ENCODE data around the gene FMN2. TPM values are rescaled to one million over a fixed set of nuclear protein-coding genes. Genes with fewer than 3 reads are reported as not detected.

The FMN2 gene
- total RNA-seq, 1 donor from 2014 or later = 61.1 TPM

DNA sequence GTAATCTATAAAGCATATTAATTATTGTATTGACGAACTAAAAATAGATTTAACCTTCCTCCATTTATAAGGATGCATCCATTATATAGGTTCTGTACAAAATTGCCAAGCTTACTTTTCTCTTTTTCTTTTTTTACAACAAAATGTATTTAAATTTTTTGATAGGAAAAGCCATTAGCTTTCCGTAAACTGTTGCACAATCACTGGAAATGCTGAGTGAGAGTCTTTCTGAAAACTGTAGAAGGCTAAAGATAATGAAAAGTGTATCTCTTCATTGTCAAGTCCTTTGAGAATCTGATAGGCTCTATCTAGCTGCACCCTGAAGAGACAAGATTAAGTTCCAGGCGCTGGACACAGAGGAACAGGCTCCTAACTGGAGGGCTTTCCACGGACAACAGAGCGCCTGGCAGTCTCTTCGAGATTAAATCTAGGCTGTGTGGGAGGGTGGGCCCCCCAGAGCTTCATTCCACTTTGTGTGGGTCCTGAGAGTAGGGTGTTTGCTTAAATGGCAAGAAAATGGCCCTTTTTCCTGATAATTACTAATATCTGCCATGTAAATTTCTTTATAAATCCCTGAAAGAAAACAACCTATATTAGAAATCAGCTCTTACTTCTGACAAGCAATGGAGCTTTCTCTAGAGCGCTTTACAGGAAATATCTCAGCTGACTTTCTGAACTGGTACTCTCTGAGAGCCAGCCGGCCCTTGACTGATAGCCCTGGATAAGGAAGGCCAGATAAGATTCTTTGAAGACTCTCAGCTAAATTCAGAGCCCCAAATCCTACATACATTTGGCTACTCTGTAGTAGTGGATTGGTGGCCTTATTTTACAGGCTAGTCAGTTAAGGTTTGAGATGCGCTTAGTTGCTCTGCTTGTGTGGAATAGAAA is 108.3 kb downstream of the FMN2 start:
- DNase-seq = no peak

DNA sequence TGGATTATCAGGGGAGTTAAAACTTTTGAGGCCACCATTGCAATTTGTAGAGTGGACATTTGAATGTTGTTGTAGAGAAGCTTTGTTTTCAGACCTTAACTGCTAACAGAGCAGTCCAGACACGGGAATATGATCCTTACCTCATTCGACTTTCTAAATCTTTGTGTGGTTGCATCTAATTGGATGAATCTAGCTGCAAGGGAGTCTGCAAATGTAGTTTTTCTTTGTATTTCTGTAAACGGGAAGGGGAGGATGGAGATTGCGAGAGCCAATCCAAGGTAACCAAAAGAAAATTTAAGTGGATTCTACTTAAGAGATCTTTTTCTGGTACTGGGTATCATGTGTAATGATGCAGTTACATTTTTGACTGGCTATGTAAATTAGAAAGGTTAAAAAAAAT is 110.2 kb downstream of the FMN2 start:
- no peak for DNase-seq

DNA sequence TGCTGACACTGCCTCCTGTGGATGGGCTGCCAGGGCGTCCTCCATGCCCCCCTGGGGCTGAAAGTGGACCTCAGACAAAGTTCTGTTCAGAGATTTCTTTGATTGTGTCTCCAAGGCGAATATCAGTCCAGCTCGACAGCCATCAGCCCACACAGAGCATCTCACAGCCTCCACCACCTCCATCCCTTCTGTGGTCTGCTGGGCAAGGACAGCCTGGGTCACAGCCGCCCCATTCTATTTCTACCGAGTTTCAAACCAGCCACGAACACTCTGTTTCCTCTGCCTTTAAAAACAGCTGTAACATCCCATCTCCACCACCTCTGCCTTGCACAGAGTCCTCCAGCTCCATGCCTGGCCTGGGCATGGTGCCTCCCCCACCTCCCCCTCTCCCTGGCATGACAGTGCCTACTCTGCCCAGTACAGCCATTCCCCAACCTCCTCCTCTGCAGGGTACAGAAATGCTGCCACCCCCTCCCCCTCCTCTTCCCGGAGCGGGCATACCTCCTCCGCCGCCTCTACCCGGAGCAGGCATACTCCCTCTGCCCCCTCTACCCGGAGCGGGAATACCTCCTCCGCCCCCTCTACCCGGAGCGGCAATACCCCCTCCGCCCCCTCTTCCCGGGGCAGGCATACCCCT is 115.5 kb downstream of the FMN2 start:
- no peak for DNase-seq

DNA sequence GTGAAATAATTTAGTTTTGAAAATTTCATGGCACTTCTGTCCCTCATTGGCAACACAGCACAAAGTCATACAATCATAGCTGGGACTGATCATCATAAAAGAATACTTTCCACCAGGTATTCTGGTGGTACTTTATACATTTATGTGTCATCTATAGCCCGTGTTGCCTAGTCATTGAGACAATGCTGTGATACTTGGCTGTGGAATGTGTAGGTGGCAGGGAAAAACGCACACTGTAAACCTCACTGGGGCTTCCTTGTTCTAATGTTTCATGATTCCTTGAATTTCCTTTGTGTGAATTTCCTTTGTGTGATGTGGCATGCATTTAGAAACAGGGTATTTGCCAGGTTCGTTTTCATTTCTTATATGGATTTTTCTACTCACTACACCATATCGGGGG is 118.3 kb downstream of the FMN2 start:
- DNase-seq = no peak

DNA sequence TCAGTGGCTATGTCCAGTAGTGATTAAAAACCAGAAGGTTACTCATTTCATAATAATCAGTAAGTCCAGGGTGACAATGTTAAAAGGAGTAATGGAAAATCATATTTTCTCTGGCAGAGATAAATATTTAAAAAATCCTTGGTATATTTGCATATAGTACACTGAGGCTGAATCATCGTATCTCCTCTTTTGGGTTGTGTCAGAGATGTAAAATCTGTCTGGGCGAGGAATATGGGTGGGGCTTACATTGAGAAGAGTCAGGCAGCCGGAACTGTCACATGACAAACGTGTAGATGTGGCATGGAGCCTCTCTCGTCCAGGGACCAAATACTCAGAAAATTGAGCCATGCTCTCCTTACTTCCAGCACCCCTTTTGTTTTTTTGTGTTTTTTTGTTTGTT is 120.9 kb downstream of the FMN2 start:
- no peak for DNase-seq

DNA sequence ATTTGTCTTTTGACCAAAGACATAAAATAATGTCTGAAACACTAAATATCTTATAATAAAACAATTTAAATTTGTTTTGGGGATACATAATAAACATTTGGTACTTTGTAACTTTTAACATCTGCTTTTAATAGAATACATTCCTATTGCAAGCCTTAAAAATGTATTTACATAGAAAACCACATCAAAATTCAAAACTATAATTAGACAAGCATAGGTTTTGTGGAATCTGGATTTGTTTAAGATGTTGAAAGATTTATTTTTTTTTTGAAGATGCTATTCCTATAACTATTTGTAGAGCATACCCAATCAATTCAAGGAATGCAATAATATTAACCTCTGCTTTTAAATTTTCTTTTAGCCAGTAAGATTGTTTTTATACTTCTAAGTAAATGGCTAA is 125.7 kb downstream of the FMN2 start:
- no peak for DNase-seq

DNA sequence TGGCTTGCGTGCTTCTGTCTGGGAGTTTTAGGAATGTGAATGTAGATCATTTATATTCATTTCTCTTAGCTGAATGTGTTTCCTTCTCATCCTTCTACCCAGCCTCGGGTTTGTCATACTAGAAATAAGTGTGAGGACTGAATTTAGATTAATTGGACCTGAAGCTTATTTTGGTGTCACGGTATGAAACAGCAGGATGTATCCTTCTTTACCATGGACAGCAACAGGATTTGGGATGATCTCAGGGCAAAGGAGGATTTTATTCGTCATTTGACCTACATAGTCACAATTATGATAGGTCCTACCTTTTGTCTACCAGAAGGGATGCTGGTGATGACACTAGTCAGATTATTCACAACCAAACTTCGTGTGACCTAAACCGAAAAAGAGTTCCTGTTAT is 127.4 kb downstream of the FMN2 start:
- no peak for DNase-seq

DNA sequence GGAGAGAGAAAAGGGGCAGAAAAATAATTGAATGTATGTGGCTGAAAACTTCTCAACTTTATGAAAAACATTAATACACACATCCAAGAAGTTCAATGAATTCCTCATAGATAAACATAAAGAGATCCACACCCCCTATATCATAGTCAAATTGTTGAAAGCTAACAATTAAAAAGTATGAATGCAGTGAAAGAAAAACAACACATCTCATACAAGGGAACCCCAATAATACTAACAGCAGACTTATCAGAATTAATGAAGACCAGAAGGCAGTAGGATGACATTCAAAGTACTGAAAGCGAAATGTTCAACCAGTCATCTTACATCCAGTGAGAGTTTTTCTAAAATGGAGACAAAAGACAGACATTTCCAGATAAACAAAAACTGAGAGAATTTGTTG is 134.4 kb downstream of the FMN2 start:
- DNase-seq = no peak

DNA sequence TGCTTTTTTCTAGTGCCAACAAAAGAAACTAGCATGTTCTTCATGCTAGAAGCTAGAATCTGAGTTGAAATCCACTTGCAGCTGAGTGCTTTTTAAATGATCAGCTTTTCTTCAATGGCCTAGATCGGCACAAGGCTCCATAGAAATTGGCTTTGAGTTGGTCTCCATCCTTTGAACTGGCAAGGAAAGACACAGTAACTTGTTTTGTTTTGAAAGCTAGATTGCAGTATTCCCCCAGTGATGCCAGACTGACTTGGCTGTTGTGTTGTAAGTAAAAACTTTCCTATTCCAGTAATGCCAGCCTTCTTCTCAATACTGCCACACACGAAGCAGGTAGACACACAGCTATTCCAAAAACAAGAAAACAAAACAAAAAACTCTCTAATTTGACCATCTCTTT is 139.1 kb downstream of the FMN2 start:
- DNase-seq = no peak

DNA sequence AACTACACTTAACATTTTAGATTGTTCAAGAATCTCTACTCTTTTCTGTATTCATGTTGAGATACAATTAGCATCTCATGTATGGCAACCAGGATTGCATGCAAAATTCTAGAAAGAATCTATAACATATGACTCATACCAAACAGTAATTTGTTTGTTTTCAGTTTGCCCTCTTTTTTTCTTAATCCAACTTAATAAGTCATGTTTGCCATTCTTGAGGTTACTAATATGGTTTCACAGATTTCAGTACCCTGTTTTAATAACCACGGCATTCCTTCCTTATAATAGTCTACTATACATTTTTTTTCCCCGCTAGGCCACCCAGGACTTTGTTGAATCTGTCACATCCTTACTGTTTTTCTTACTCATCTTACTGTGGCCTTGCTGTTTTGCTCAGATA is 140.8 kb downstream of the FMN2 start:
- DNase-seq = no peak

DNA sequence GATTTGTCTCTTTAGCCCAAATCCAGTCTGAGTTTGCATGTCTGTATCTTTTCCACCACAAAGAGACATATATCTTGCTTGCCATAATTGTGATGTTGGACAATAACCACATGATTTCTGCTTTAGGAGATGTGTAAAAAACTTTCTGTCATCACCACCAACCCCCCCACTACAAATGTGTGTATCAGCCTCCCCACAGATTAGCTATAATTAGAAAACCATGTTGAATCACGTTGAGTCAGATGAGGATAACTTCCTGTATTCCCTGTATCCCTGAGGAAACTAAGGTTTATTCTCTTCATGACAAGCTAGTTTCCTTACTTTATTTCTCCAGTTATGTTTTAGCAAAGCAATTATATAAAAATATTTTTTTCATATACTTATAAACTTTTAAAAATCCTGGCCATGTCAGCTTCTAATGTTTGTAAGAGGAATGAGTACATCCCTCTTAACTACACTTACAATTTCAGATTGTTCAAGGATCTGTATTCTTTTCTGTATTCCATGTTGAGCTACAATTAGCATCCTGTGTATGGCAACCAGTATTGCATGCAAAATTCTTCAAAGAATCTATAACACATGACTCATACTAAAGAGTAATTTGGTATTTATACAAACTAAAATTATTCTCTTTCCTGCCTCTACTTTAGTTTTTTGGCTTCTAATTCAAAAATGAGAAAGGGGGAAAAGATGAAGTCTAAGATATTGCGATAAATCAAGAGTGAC is 143.0 kb downstream of the FMN2 start:
- no peak for DNase-seq

DNA sequence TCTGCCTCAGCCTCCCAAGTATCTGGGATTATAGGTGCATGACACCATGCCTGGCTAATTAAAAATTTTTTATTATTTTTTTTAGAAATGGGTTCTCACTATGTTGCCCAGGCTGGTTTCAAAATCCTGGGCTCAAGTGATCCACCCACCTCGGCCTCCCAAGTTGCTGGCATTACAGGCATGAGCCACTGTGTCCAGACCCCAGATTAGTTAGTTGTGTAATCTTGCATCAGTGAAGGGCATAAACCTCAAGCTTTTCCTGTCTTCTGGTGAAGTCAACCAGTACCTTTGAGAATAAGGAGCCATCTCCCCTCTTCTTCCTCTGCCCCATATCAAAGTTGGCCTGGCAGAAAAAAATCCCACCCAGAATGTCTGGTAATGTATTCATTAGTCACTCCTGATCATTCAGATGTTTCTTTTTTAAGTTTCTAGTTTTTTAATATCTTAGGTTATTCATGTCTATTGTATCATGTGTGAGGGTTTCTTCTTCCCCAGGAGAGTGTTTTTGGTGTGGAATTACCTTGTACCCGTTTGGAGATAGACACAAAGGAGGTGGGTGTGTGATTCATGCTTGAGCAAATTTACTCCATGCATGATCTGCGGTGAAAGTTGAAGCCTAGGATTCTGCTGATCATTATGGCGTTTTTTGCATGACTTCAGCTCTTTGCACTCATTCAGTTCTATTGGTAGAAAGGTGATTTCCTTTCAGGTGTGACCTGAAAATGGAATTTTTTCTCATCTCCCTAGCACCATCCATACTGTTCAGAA is 144.0 kb downstream of the FMN2 start:
- DNase-seq = no peak

DNA sequence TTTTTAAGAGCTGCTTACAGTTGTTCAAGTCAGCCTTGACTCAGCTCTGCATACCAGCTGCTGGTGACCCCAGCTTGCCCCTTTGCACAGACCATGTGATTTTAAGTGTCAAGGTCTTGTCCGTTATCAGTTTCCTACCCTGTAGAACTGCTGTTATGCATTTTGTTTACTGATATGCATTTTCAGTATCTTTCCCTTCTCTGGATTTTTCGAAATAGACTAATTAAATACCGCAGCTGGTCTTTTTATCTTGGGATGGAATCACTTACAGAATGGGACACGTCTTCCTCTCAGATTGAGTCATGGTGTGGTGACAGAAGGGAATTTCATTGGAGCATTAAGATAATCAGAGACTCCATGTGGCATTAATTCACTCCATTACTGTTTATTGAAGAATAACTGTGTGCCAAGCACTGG is 145.6 kb downstream of the FMN2 start:
- no peak for DNase-seq

DNA sequence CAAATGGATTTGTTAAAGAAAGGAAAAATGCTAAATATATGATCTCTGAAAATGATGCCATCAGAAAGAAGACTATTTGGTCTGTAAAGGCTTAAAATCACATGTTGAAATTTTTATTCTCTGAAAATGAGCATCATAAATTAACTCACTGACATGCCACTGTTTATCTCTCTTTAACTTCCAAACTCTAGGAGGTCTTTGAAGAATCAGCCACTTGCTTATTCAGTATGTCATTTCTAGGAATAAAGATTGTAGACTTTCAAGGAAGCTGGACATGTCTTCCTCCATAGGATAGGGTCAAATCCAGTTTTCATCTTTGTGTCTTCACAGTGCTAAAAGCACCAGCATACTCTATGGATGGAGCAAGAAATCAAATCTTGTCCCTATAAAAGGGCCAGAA is 147.6 kb downstream of the FMN2 start:
- DNase-seq = no peak

DNA sequence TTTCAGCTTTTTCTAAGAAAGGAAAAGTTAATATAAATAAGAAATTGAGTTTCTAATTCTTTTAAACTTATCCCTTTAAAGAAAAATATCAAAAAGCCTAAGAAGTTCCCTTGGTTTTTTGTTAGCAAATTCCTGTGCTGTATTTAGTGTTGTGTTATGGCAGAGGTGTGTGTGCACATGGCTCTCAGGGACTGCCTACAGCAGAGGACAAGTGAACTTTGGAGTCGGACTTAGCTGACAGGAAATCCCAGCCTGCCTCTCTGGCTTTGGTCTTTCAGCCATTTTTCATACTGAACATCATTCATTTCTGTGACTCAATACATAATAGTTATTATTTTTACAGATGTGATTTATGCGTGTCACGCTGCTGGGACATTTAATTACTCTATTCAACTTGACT is 149.6 kb downstream of the FMN2 start:
- no peak for DNase-seq

DNA sequence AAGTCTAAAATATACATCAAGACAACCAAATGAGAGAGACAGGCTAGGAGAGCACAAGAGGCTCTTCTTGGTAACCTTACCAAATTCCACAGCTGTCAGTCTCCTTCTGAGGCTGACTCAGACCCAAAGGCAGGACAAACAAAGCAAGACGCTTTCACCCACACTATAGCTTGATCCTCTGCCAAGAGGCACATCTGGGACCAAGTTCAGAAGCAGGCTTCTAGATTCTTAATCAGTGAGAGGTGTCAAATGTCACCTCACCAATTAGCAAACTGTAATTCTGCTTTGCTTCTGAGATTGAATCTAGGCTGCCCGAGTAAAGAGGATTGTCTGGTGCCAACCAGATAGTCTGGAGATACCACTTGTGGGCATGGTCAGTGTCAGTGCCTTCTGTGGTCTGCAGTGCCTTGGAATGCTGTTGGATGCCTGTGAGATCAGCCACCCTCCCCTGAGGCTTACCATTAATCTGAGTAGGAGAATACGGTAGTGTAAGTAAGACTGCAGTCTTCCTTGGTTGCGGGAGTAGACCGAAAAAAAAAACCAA is 151.0 kb downstream of the FMN2 start:
- DNase-seq = no peak

DNA sequence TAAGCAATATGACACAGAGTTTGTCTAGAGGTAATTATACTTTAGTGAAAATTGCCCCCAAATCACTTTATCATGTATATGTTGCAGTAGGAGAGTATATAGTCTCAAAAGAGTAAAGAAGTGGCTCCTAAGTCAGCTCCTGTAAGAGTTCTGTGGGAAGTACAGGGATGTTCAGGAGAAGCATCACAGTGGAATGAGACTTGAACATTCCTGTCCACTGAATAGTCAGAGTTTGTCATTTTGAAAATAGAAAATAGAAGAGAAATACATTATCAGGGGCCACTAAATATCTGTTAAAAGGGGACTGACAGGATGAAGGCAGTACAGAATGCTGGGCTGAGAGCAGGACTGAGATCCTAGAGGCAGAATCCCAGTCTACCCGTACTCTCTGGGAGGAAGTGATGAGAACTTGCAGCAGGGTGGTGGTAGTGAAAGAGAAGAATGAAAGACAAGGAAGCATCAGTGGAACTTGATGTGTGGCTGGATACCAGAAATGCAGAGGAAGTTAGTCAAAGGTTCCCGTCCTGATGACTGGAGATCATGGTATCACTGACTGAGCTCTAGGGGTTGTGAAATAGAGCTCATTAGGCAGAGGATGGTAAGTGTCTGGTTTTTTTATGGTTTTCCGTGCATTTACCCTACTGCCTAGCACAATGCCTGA is 153.4 kb downstream of the FMN2 start:
- DNase-seq = no peak

DNA sequence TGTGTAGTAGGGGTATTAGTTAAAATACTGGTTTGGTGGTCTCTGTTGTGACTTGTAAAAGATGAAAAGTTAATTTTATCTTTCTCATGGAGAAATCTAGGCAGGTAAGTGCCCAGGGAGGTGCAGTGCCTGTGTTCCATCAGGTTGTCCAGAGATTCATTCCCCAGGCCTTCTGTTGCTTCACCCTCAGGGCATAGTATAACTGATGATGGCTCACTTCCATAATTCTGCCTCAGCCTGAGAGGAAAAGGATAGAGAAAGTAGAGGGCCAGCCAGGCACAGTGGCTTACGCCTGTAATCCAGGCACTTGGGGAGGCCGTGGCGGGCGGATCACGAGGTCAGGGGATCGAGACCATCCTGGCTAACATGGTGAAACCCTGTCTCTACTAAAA is 153.9 kb downstream of the FMN2 start:
- DNase-seq = no peak

DNA sequence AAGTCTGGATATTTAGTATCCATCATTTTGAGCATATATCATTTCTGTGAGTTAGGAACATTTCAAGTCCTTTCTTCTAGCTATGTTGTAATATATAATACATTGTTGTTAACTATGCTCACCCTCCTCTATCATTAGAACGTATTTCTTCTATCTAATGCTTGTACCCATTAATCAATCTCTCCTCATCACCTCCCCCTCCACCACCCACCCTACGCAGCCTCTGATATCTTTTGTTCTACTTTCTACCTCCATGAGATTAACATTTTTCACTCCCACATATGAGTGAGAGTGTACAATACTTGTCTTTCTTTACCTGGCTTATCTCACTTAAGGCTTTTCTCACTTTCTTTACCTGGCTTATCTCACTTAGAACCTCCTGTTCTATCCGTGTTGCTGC is 156.2 kb downstream of the FMN2 start:
- no peak for DNase-seq

DNA sequence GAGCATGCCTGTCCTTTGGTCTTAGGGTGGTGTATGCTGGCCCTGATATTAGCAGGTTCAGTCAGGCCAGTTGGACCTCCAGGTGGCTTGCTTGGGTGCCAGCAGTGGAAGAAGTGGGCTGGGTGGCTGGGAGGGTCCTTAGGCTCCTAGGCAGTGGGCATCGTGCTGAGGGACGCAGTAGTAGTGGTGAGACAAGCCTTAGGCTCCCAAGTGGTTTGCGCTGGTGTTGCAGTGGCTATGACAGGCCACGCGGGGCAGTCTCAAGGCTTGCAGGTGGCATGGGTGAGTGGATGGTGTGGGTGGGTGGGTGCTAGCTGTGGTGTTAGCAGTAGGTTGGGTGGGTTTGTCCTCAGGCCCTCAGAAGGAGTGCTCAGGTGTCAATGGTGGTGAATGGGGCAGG is 162.3 kb downstream of the FMN2 start:
- no peak for DNase-seq

DNA sequence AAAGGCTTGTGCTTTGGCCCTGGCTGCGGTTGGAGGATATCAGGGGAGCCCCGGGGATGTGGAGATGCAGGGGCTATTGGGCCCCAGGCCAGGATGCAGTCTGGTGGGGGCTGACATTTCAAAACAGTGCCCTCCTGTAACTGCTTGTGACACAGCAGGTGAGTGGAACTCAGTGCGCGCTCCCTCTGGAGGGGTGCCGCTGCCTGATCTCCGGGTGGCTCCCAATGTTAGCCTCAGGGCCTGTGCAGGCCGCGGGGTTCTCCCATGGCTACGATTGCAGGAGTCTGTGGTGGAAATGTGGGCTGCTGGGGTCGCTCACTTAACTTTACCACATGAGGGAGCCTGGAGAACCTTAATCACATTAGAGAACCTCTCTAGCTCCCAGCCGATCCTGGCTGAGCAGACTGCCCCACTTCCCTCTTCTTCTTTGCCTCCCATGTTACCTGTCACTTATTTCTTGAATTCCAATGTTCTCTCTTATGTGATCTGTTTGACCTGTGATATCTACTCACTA is 163.2 kb downstream of the FMN2 start:
- no peak for DNase-seq

DNA sequence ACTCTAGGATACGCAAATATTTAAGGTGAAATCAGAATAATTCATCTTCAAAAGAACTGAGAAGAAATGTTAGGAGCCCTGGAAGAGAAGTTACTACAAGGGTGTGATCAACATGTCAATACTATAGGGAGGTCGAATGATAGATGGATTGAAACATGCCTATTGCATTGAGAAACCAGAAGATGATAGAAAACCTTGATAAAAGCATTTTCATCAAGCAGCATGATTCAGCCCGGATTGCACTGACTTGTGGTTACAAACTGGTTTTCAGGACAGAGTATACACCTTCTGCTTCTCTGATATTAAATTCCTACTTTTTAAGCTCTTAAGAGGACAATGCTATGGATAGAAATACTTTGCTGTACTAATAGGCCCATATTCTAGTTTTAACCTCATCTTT is 164.2 kb downstream of the FMN2 start:
- DNase-seq = no peak
